ENCODE results near the gene LGALSL.

- TF ChIP-seq CTCF (IDR thresholded peaks at IDR 0.05; ENCODE audit: low read depth, low read length) = no peak
- TF ChIP-seq MAX (IDR thresholded peaks at IDR 0.05; ENCODE audit: low read depth, low read length) = no peak
Measured at GRCh38 chr2:64482243-64482642, 28.3 kb downstream of the LGALSL start.

Measured in NB4 (cell line).